GM18951 (cell line): ENCODE results near the gene DPPA4.
"Not testable (repeated sequence)": the region's sequence is repeated elsewhere in the genome, so short reads cannot be mapped to it uniquely, and the experiment has no call there.

ENCODE experiments used
- POLR2A ChIP-seq: IDR thresholded peaks from 4 replicates; pipeline ENCODE4 v1.6.1; 2011; ENCODE audit warnings: mild to moderate bottlenecking; ENCODE audit not compliant: insufficient read length, insufficient read depth; ENCODE audit errors: extremely low read depth
- in situ Hi-C: fragments of 300-500 bp; cut with MboI; formaldehyde crosslinking; loops from one replicate; pipeline ENCODE4 v1.12.0; 2022; ENCODE audit warnings: low sequenced_read_pairs, mixed read lengths, inconsistent platforms; ENCODE audit not compliant: unreplicated experiment

Gene DPPA4, protein sequence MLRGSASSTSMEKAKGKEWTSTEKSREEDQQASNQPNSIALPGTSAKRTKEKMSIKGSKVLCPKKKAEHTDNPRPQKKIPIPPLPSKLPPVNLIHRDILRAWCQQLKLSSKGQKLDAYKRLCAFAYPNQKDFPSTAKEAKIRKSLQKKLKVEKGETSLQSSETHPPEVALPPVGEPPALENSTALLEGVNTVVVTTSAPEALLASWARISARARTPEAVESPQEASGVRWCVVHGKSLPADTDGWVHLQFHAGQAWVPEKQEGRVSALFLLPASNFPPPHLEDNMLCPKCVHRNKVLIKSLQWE

DNA sequence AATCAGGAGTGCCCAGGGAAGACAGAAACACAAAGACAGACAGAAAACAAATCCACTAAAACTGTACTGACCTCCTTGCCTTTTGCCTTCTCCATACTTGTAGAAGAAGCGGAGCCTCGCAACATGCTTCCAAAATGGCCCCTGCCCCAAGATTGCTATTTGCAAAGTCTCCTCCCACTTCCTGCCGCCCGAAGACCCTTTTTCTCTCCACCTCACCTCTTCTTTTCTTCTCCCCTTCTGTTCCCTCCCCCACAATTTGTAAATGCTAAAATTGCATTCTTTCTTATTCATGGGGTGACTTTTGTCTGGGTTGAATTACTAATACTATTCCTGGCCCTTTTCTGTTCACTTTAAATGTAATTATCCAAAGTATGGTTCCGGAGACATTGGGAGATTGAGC is at the start of gene DPPA4:
DPPA4 (minus strand) TSS at position 154 of the 400 bp plus-strand sequence; CDS start at position 125, 29 bp downstream.
- no peak for TF ChIP-seq POLR2A
- in situ Hi-C loops: no loop called here

- in situ Hi-C loops: no loop called here
- TF ChIP-seq POLR2A: no peak
Measured at GRCh38 chr3:109385442-109386318, 48.3 kb upstream of the DPPA4 start.

DNA sequence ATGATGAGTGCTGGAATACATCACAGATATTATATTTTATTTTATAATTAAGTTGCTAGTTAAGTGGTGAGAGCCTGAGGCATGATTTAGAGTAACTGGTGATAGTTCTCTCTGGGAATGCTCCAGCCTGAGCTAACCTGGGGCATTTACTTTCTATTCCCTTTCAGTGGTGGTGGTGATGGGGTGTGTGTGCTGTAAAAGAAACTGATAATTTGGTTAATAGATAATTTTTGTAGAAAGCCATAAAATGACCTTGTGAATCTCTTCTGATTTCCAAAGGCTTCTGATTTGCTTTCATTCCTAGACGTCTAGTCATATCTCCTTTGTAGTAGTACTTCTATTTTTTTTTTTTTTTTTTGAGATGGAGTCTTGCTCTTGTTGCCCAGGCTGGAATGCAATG is 46.8 kb upstream of the DPPA4 start:
- in situ Hi-C loops: no loop called here
- TF ChIP-seq POLR2A: no peak

DNA sequence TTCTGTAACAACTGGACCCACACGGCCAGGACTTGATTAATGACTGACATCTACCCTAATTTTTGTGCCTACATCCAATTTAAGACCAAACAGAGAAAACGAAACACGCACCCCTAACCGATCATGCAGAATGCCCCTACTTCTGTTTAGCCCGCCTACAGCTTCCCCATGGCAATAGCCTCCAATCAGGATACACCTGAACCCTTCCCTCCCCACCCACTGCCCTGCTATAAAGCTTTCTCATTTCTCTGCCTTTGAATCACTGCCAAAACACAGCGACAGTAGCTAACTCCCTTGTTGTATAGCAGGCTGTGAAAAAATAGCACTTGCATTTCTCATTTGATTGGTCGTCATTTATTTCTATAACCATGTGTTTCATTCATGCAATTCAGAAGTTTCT is 45.2 kb upstream of the DPPA4 start:
- in situ Hi-C loops: no loop called here
- no peak for TF ChIP-seq POLR2A

DNA sequence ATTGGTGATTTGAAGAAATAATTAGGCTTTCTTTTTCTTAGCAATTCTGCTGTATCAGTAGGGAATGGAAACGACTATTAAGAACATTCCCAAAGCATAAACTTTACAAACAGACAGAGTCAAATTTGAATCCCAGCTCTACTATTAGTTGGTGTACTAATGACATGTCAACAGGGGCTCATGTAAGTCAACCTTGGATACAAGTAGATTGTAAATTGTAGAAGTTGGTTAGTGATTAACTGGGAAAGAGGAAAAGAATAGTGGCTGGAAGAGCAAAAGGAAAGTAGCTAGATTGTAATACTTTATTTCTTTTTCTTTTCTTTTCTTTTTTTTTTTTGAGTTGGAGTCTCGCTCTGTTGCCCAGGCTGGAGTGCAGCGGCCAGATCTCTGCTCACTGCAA is 38.6 kb upstream of the DPPA4 start:
- TF ChIP-seq POLR2A: no peak
- in situ Hi-C loops: no loop called here

GRCh38 chr3:109374434-109374833 is 37.1 kb upstream of the DPPA4 start:
- in situ Hi-C loops: not testable (repeated sequence)

GRCh38 chr3:109373933-109374332 is 36.6 kb upstream of the DPPA4 start:
- in situ Hi-C loops: no loop called here
- TF ChIP-seq POLR2A: no peak

- in situ Hi-C loops: no loop called here
- TF ChIP-seq POLR2A: no peak
Measured at GRCh38 chr3:109372639-109373038, 35.3 kb upstream of the DPPA4 start.

- no peak for TF ChIP-seq POLR2A
- in situ Hi-C loops: no loop called here
Measured at GRCh38 chr3:109369510-109369909, 32.2 kb upstream of the DPPA4 start.

DNA sequence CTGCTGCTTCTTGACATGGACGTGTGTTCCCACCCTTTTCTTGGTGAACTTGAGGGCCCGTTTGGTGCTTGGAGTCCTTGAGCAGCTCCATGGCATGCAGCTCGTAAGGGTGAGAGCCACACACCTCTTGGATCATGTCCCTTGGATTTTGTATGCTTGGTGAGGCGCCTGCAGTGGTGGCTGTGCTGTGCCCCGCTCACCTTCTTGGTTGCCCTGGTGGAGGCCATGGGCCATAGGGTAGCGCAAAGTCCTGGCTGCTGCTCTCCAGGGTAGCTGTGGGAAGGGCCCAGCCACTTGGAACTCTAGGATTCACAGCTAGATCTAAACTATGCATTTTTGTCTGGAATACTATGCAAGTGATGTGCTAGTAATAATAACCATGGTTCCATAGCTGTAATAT is 26.7 kb upstream of the DPPA4 start:
- in situ Hi-C loops: no loop called here
- no peak for TF ChIP-seq POLR2A

GRCh38 chr3:109363634-109364033 is 26.3 kb upstream of the DPPA4 start:
- in situ Hi-C loops: no loop called here
- no peak for TF ChIP-seq POLR2A

- in situ Hi-C loops: no loop called here
Measured at GRCh38 chr3:109362823-109363222, 25.5 kb upstream of the DPPA4 start.

GRCh38 chr3:109358809-109359208 is 21.5 kb upstream of the DPPA4 start:
- in situ Hi-C loops: not testable (repeated sequence)

More at GRCh38 chr3:109362823-109363222, 25.5 kb upstream of the DPPA4 start:
- no peak for TF ChIP-seq POLR2A
